HG02678 (cell line): Measurements from ENCODE around the gene GINS3.

Experiments
- ATAC-seq: cut with Tn5 transposase; IDR thresholded peaks from one replicate; pipeline ENCODE4 v1.9.1; 2021; ENCODE audit warnings: mild to moderate bottlenecking, moderate library complexity; ENCODE audit not compliant: unreplicated experiment

GINS3 gene

GRCh38 chr16:58422809-58423208 is 30.5 kb downstream of the GINS3 start:
- ATAC-seq, result no peak

GRCh38 chr16:58425245-58425644 is 33.0 kb downstream of the GINS3 start:
- no peak for ATAC-seq

GRCh38 chr16:58425756-58426494 is 33.7 kb downstream of the GINS3 start:
- ATAC-seq, result peak; percentile 89

- no peak for ATAC-seq
Observed at GRCh38 chr16:58426966-58427365, 34.7 kb downstream of the GINS3 start.

DNA sequence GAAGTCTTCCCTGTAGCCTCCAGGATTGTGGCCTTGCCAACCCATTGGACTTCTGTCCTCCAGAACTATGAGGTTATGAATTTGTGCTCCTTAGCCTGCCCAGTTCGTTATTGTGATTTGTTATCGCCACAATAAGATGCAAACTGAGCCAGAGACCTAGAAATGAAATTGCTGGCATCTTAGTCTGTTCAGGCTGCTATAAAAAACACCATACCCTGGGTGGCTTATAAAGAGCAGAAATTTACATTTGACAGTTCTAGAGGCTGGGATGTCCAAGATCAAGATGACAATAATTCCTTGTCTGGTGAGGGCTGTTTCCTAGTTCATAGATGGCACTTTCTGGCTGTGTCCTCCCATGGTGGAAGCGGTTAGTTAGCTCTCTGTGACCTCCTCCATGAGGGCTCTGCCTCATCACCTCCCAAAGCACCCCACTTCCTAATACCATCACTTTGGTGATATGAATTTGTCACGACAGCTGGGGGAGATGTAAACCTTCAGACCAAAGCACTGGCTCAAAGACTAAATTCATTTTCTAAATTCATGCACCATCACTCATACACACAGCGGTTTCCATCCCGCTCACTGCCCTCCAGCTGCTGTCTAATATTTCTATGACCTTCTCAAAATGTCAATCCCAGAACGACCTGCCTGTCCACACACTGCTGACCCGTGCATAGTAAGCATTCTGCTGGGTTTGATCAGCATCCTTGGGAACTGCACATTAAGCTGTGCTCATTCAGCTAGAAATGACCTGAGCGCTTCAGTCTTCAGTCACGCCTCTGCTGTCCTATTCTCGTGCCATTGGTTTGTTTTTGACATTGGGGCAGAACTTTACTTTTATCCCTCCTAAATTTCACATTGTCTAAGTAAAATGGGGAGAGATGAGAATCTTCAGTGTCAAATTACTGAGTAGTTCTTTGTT is 36.6 kb downstream of the GINS3 start:
- no peak for ATAC-seq

- ATAC-seq, result no peak
Observed at GRCh38 chr16:58430718-58431117, 38.4 kb downstream of the GINS3 start.

GRCh38 chr16:58433569-58433951 is 41.3 kb downstream of the GINS3 start:
- no peak for ATAC-seq

- no peak for ATAC-seq
Observed at GRCh38 chr16:58435779-58436178, 43.5 kb downstream of the GINS3 start.

DNA sequence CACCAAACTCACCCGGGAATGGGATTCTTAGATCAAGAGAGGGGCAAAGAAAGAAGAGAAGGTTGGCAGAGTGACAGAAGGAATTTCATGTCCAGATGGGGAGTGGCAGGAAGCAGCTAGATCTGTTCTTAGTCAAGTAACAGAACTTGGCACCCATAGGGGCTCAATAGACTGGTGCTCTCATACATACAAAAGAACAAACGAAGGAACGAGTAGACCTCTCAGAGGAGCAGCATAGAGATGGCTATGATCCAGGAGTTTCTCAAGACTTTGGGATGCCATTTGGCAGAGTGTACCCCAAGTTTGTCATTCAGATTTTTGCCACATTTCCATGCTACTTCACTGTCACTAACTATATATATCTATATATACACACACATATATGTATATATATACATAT is 47.9 kb downstream of the GINS3 start:
- no peak for ATAC-seq

- ATAC-seq, result no peak
Observed at GRCh38 chr16:58442547-58442946, 50.3 kb downstream of the GINS3 start.

GRCh38 chr16:58443783-58444182 is 51.5 kb downstream of the GINS3 start:
- ATAC-seq, result no peak

DNA sequence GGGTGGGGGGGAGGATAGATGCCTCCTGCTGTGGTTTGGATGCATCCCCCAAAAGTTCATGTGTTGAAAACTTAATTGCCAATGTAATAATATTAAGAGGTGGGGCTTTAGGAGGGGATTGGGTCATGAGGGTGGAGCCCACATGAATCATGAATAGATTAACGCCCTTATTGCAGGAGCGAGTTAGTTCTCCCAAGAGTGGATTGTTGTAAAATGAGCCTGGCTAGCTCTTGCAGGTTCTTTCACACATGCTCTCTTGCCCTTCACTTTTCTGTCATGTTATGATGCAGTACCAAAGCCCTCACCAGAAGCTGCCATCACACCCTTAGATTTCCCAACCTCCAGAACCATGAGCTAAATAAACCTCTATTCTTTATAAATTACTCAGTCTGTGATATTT is 52.0 kb downstream of the GINS3 start:
- no peak for ATAC-seq

DNA sequence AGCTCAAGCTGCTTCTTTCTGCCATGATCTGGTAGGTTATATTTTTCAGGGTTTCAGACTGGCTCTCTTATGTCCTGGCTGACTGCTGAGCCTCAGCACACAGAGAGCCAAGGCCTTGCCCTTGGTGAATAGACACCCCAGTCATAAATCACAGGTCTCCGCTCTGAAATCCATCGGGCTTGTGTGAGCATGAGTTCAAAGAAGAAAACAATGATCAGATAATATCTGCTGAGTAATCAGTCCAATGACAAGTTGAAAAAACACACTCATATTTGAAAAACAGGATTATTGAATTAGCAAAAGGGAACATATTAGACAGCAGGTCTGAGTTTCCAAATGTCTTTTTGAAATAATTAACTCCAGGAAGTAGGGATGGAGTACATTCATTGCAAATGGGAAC is 56.6 kb downstream of the GINS3 start:
- no peak for ATAC-seq

- ATAC-seq, result no peak
Observed at GRCh38 chr16:58449306-58449705, 57.0 kb downstream of the GINS3 start.

- ATAC-seq, result no peak
Observed at GRCh38 chr16:58449768-58450167, 57.5 kb downstream of the GINS3 start.

GRCh38 chr16:58450590-58450989 is 58.3 kb downstream of the GINS3 start:
- ATAC-seq, result no peak

DNA sequence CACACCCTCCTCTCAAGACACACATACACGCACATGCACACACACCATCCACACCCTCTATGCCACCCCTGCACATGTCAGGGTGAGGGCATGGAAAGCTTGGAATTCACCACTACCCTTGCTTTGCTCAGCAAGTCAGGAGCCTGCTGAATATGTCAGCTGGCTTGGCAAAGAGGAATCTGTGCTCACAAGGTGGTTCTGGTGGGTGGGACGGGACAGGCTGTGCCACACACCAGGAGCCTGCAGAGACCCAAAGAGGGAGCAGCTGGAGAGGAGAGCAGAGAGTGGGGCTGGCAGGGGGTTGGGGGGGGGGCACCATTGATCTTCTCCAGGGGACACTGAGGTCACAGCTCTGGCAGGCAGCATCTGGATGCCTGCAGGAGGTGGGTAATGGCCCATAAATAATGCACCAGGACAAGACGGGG is 59.0 kb downstream of the GINS3 start:
- ATAC-seq, result no peak

GRCh38 chr16:58451945-58452401 is 59.7 kb downstream of the GINS3 start:
- ATAC-seq, result no peak

DNA sequence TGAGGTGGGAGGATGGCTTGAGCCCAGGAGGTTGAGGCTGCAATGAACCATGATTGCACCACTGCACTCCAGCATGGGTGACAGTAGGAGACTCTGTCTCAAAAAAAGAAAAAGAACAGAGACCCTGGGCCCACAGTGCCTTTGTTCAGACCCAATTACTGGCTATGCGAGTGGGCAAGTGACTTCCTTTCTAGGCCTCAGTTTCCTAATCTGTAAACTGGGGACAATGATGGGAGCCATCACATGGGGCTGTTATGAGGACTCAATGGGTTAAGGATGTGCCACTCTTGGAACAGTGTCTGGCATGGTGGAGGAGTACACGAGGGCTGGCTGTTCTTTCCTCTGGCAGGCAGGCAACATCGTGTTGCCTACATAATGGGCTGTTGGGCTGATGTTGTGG is 60.4 kb downstream of the GINS3 start:
- no peak for ATAC-seq

- no peak for ATAC-seq
Observed at GRCh38 chr16:58454178-58454577, 61.9 kb downstream of the GINS3 start.

- ATAC-seq, result no peak
Observed at GRCh38 chr16:58454856-58455255, 62.6 kb downstream of the GINS3 start.
